Uterus (tissue), 4 donors: ENCODE measurements around the gene MSMO1. TPM values are rescaled to one million over a fixed set of nuclear protein-coding genes. Genes with fewer than 3 reads are reported as not detected.

ENCODE experiments used
- DNase-seq, 2 donors: peaks; one replicate each; pipeline ENCODE4 v3.0.0-alpha.2; 2019 to 2020
- H3K27ac ChIP-seq, 2 donors: fragments of 200-600 bp; sonication (generic); 1 replicate in 1 of 2; 2 replicates in 1 of 2; pipeline ENCODE4 v1.5.1; 2016 to 2018
- H3K27me3 ChIP-seq, 2 donors: fragments of 200-600 bp; sonication (generic); one replicate each; pipeline ENCODE4 v1.5.1; 2018 to 2019; ENCODE audit warnings: control low read depth in 1 of 2
- H3K36me3 ChIP-seq, 2 donors: fragments of 200-600 bp; sonication (generic); one replicate each; pipeline ENCODE4 v1.5.1; 2019; ENCODE audit warnings: control low read depth in 1 of 2
- H3K4me1 ChIP-seq, 2 donors: fragments of 200-600 bp; sonication (generic); one replicate each; pipeline ENCODE4 v1.5.1; 2018 to 2019; ENCODE audit warnings: control low read depth in 1 of 2
- H3K4me3 ChIP-seq, 2 donors: fragments of 200-600 bp; sonication (generic); 1 replicate in 1 of 2; 2 replicates in 1 of 2; pipeline ENCODE4 v1.5.1; 2018 to 2019; ENCODE audit warnings: mild to moderate bottlenecking in 1 of 2
- H3K9me3 ChIP-seq, 2 donors: fragments of 200-600 bp; sonication (generic); one replicate each; pipeline ENCODE4 v1.5.1; 2019; ENCODE audit warnings: control low read depth in 1 of 2
- POLR2A ChIP-seq, 2 donors: fragments of 450-650 bp; IDR thresholded peaks; one replicate each; pipeline ENCODE4 v1.6.1; 2016; ENCODE audit warnings: antibody characterized with exemption in 2 of 2, mild to moderate bottlenecking in 1 of 2, moderate library complexity in 1 of 2
- intact Hi-C: fragments of 100-400 bp; cut with DNase I; formaldehyde crosslinking; loops from one replicate; pipeline ENCODE4 v1.15.1; 2023; ENCODE audit warnings: low total_unique reads
- total RNA-seq, 4 donors: library from RNA; depleted of rRNA in 3 of 4; stranded (reverse); fragments of >200 nt in 3 of 4; gene quantifications; one replicate each; pipeline versions ENCODE4 v1.1.0 to v1.2.4, GENCODE V29; 2014 to 2023
- TF ChIP-seq, protein P1 (sequence below), 4 experiments: fragments of 200-600 bp in 2 of 4; fragments of 450-650 bp in 2 of 4; sonication (generic) in 2 of 4; IDR thresholded peaks; one replicate each; pipeline ENCODE4 v1.5.1; 2016 to 2019; ENCODE audit warnings: antibody characterized with exemption in 4 of 4, mild to moderate bottlenecking in 2 of 4, moderate library complexity in 1 of 4
- donor health status: DM: yes; HTN: yes; CAD: no.

MSMO1 gene
- total RNA-seq, 4 donors from 2014 or later: 8.7 to 87.8 (median 18.9) TPM

DNA sequence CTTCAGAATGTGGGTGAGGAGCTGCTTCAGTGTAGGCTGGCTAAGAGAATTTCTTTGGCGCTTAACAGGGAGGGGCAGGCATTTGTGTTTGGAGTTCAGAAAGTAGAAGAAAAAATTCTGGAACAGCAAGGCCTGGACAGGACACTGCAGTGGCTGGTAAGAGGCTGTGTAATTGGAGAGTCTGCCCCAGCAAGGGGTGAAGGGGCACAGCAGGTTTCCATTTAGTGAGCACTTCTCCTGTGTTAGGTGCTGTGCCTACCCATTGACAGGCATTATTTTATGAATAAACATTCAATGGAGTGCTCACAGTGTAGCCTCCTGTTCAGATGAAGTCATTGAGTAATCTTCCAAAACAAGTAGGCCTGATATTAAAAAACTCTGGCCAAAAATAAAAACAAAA is 40.6 kb downstream of the MSMO1 start:
- Histone ChIP-seq H3K27ac (no peak overlapping the region), H3K4me3 (no peak overlapping the region), H3K9me3 (no peaks in the 10 kb centered on the region), H3K27me3 (no peaks in the 10 kb centered on the region), H3K4me1 (no peaks in the 10 kb centered on the region), H3K36me3 (no peaks in the 10 kb centered on the region)
- no peak for DNase-seq
- no peak for TF ChIP-seq POLR2A (IDR thresholded peaks at IDR 0.05)
- TF ChIP-seq, protein P1, sequence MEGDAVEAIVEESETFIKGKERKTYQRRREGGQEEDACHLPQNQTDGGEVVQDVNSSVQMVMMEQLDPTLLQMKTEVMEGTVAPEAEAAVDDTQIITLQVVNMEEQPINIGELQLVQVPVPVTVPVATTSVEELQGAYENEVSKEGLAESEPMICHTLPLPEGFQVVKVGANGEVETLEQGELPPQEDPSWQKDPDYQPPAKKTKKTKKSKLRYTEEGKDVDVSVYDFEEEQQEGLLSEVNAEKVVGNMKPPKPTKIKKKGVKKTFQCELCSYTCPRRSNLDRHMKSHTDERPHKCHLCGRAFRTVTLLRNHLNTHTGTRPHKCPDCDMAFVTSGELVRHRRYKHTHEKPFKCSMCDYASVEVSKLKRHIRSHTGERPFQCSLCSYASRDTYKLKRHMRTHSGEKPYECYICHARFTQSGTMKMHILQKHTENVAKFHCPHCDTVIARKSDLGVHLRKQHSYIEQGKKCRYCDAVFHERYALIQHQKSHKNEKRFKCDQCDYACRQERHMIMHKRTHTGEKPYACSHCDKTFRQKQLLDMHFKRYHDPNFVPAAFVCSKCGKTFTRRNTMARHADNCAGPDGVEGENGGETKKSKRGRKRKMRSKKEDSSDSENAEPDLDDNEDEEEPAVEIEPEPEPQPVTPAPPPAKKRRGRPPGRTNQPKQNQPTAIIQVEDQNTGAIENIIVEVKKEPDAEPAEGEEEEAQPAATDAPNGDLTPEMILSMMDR (IDR thresholded peaks at IDR 0.05): no peak
- intact Hi-C loops: no loop called here

DNA sequence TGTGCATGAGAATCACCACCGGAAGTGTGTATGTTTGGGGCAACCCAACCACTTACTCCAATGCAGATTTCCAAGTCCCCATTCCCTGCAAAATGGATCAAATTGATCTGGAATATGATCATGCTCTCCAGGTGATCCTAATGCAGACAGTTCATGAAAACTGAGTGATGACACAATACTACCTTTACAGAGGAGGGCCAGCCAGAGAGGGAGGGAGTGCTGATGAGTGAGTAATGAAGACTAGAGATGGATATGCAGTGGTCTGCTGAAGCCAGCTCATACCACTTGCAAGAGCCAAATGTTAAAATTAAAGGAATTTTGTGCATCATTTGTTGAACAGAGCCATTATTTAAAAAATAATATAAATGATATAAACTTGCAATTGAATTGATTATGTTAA is 41.1 kb downstream of the MSMO1 start:
- Histone ChIP-seq H3K27ac (no peak overlapping the region), H3K27me3 (no peaks in the 10 kb centered on the region), H3K4me3 (no peak overlapping the region), H3K36me3 (no peaks in the 10 kb centered on the region), H3K9me3 (no peaks in the 10 kb centered on the region), H3K4me1 (no peaks in the 10 kb centered on the region)
- TF ChIP-seq, protein P1 (IDR thresholded peaks at IDR 0.05): no peak
- TF ChIP-seq POLR2A (IDR thresholded peaks at IDR 0.05): no peak
- intact Hi-C loops: no loop called here
- no peak for DNase-seq

DNA sequence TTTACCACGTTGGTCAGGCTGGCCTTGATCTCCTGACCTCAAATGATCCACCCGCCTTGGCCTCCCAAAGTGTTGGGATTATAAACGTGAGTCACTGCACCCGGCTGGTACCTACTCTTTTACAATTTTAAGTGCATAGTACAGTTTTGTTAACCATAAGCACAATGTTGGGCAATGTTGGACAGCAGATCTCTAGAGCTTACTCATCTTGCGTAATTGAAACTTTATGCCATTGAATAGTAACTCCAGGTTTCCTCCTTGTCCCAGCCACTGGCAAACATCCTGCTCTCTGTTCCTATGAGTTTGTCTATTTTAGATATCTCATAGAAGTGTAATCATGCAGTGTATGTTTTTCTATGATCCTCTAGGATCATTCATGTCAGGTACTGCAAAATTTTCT is 42.1 kb downstream of the MSMO1 start:
- H3K4me1 ChIP-seq: no peaks in the 10 kb centered on the region
- intact Hi-C loops: no loop called here
- TF ChIP-seq, protein P1 (IDR thresholded peaks at IDR 0.05): no peak
- TF ChIP-seq POLR2A (IDR thresholded peaks at IDR 0.05): no peak
- H3K36me3 ChIP-seq: no peaks in the 10 kb centered on the region
- no peak overlapping the region for H3K4me3 ChIP-seq
- peaks cover 0 to under 1% of the 10 kb centered on the region in 2 donors for H3K9me3 ChIP-seq
- no peak for DNase-seq
- no peak overlapping the region for H3K27ac ChIP-seq
- no peaks in the 10 kb centered on the region for H3K27me3 ChIP-seq

DNA sequence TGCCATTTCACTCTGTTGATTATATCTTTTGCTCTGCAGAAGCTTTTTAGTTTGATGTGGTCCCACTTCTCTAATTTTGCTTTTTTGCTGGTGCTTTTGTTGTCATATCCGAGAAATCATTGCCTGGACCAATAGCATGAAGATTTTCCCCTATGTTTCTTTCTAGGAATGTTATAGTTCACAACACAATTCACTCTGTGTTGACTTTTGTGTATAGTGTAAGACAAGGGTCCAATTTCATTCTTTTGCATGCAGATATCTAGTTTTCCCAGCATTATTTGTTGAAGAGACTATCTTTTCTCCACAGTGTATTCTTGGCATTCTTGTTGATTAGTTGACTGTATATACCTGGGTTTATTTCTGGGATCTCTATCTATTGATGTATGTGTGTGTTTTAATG is 43.1 kb downstream of the MSMO1 start:
- Histone ChIP-seq H3K9me3 (peaks cover 0 to 5% of the 10 kb centered on the region in 2 donors), H3K36me3 (no peaks in the 10 kb centered on the region), H3K27me3 (no peaks in the 10 kb centered on the region), H3K4me1 (no peaks in the 10 kb centered on the region), H3K4me3 (no peak overlapping the region), H3K27ac (no peak overlapping the region)
- intact Hi-C loops: no loop called here
- TF ChIP-seq POLR2A (IDR thresholded peaks at IDR 0.05): no peak
- TF ChIP-seq, protein P1 (IDR thresholded peaks at IDR 0.05): no peak
- no peak for DNase-seq

DNA sequence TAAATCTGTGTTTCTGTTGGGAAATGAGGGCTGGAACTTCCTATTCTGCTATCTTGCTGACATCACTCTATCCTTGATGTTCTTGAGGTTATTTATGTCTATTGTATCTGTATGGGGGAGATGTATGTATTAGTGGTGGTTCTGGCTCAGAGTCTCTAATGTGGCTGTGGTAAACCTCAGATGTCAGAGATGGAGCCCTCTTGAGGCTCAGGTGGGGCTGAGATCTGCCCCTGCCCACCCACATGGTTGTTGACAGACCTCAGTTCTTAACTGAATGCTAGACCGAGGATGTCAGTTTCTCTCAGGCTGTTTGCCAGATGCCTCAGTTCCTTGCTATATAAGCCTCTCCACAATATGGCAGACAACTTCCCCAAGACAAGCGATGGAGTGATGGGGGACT is 48.0 kb downstream of the MSMO1 start:
- Histone ChIP-seq H3K36me3 (no peaks in the 10 kb centered on the region), H3K9me3 (peaks cover 0 to 5% of the 10 kb centered on the region in 2 donors), H3K4me3 (no peak overlapping the region), H3K27ac (no peak overlapping the region), H3K4me1 (no peaks in the 10 kb centered on the region), H3K27me3 (no peaks in the 10 kb centered on the region)
- TF ChIP-seq, protein P1 (IDR thresholded peaks at IDR 0.05): no peak
- no peak for TF ChIP-seq POLR2A (IDR thresholded peaks at IDR 0.05)
- no peak for DNase-seq
- intact Hi-C loops: no loop called here
